ENCODE measurements around the gene ESF1. TPM values are rescaled to one million over a fixed set of nuclear protein-coding genes. Genes with fewer than 3 reads are reported as not detected.

Gene ESF1
- total RNA-seq, 4 donors from 2014 or later: 3.1 to 18.0 (median 13.2) TPM

GRCh38 chr20:13758884-13759283 is 25.8 kb downstream of the ESF1 start:
- no peak for DNase-seq
- no peaks in the 10 kb centered on the region for H3K36me3 ChIP-seq
- H3K27ac ChIP-seq: no peak overlapping the region

GRCh38 chr20:13756551-13756950 is 28.2 kb downstream of the ESF1 start:
- no peak overlapping the region for H3K27ac ChIP-seq
- no peaks in the 10 kb centered on the region for H3K36me3 ChIP-seq
- intact Hi-C loops (cut with DNase I; ENCODE audit: low total_unique reads): no loop called here
- no peak overlapping the region for H3K4me3 ChIP-seq
- no peaks in the 10 kb centered on the region for H3K27me3 ChIP-seq
- no peaks in the 10 kb centered on the region for H3K4me1 ChIP-seq
- no peak for DNase-seq
- TF ChIP-seq CTCF (IDR thresholded peaks at IDR 0.05) (no peak), POLR2A (IDR thresholded peaks at IDR 0.05) (no peak)
- no peaks in the 10 kb centered on the region for H3K9me3 ChIP-seq

More at GRCh38 chr20:13758884-13759283, 25.8 kb downstream of the ESF1 start:
- intact Hi-C loops (cut with DNase I; ENCODE audit: low total_unique reads): no loop called here
- no peaks in the 10 kb centered on the region for H3K9me3 ChIP-seq
- H3K4me3 ChIP-seq: no peak overlapping the region
- no peaks in the 10 kb centered on the region for H3K27me3 ChIP-seq
- TF ChIP-seq POLR2A (IDR thresholded peaks at IDR 0.05) (no peak), CTCF (IDR thresholded peaks at IDR 0.05) (no peak)
- H3K4me1 ChIP-seq: no peaks in the 10 kb centered on the region

- Histone ChIP-seq H3K27ac (no peak overlapping the region), H3K4me1 (no peaks in the 10 kb centered on the region), H3K4me3 (no peak overlapping the region), H3K27me3 (no peaks in the 10 kb centered on the region), H3K9me3 (no peaks in the 10 kb centered on the region), H3K36me3 (no peaks in the 10 kb centered on the region)
- intact Hi-C loops (cut with DNase I; ENCODE audit: low total_unique reads): no loop called here
- no peak for TF ChIP-seq CTCF (IDR thresholded peaks at IDR 0.05)
- no peak for TF ChIP-seq POLR2A (IDR thresholded peaks at IDR 0.05)
- DNase-seq: no peak
Observed at GRCh38 chr20:13755809-13756208, 28.9 kb downstream of the ESF1 start.

- TF ChIP-seq POLR2A (IDR thresholded peaks at IDR 0.05) (no peak), CTCF (IDR thresholded peaks at IDR 0.05) (no peak)
- Histone ChIP-seq H3K9me3 (no peaks in the 10 kb centered on the region), H3K27me3 (no peaks in the 10 kb centered on the region), H3K36me3 (no peaks in the 10 kb centered on the region), H3K4me1 (no peaks in the 10 kb centered on the region), H3K4me3 (no peak overlapping the region), H3K27ac (no peak overlapping the region)
- intact Hi-C loops (cut with DNase I; ENCODE audit: low total_unique reads): no loop called here
- no peak for DNase-seq
Observed at GRCh38 chr20:13753436-13754036, 31.2 kb downstream of the ESF1 start.

GRCh38 chr20:13749811-13750210 is 34.9 kb downstream of the ESF1 start:
- intact Hi-C loops (cut with DNase I; ENCODE audit: low total_unique reads): no loop called here
- Histone ChIP-seq H3K4me3 (no peak overlapping the region), H3K9me3 (no peaks in the 10 kb centered on the region), H3K36me3 (no peaks in the 10 kb centered on the region), H3K4me1 (no peaks in the 10 kb centered on the region), H3K27ac (no peak overlapping the region), H3K27me3 (no peaks in the 10 kb centered on the region)
- no peak for DNase-seq
- TF ChIP-seq CTCF (IDR thresholded peaks at IDR 0.05): no peak
- TF ChIP-seq POLR2A (IDR thresholded peaks at IDR 0.05): no peak
